Measurements from ENCODE around the gene ALG9. TPM values are rescaled to one million over a fixed set of nuclear protein-coding genes. Genes with fewer than 3 reads are reported as not detected.

The ALG9 gene
- total RNA-seq, 1 donor from 2014 or later: 16.8 TPM

- H3K27me3 ChIP-seq: no peaks in the 10 kb centered on the region
- no peaks in the 10 kb centered on the region for H3K9me3 ChIP-seq
- no peak overlapping the region for H3K27ac ChIP-seq
- no peak for DNase-seq (ENCODE audit: low spot score in 2 of 2)
- no peak overlapping the region for H3K4me3 ChIP-seq
- peaks cover 0 to 4% of the 10 kb centered on the region in 2 donors for H3K36me3 ChIP-seq
- intact Hi-C loops (cut with DNase I): no loop called here
- H3K4me1 ChIP-seq: no peaks in the 10 kb centered on the region
- no peak for TF ChIP-seq CTCF (IDR thresholded peaks at IDR 0.05)
These were observed 48.2 kb downstream of the ALG9 start for GRCh38 chr11:111823131-111823530.

GRCh38 chr11:111819829-111820237, 51.5 kb downstream of the ALG9 start:
- no peaks in the 10 kb centered on the region for H3K9me3 ChIP-seq
- intact Hi-C loops (cut with DNase I): no loop called here
- no peaks in the 10 kb centered on the region for H3K27me3 ChIP-seq
- H3K4me1 ChIP-seq: no peaks in the 10 kb centered on the region
- H3K4me3 ChIP-seq: no peak overlapping the region
- TF ChIP-seq CTCF (IDR thresholded peaks at IDR 0.05): no peak
- no peak for DNase-seq (ENCODE audit: low spot score in 2 of 2)
- peak overlapping the region in 1 of 2 donors; percentile 2 for H3K27ac ChIP-seq
- peaks cover 3 to 5% of the 10 kb centered on the region in 2 donors for H3K36me3 ChIP-seq

- peak overlapping the region; percentile 27 to 40 for H3K27ac ChIP-seq
- no peaks in the 10 kb centered on the region for H3K9me3 ChIP-seq
- intact Hi-C loops (cut with DNase I): no loop called here
- H3K36me3 ChIP-seq: peaks cover 3 to 5% of the 10 kb centered on the region in 2 donors
- no peaks in the 10 kb centered on the region for H3K27me3 ChIP-seq
- H3K4me3 ChIP-seq: no peak overlapping the region
- no peaks in the 10 kb centered on the region for H3K4me1 ChIP-seq
- no peak for DNase-seq (ENCODE audit: low spot score in 2 of 2)
- TF ChIP-seq CTCF (IDR thresholded peaks at IDR 0.05): no peak
These were observed 52.1 kb downstream of the ALG9 start for GRCh38 chr11:111819161-111819828.

GRCh38 chr11:111815489-111815888, 55.9 kb downstream of the ALG9 start:
- Histone ChIP-seq H3K27me3 (no peaks in the 10 kb centered on the region), H3K27ac (peak overlapping the region in 1 of 2 donors; percentile 33), H3K4me3 (no peak overlapping the region), H3K36me3 (peaks cover 3 to 5% of the 10 kb centered on the region in 2 donors), H3K9me3 (no peaks in the 10 kb centered on the region), H3K4me1 (no peaks in the 10 kb centered on the region)
- no peak for TF ChIP-seq CTCF (IDR thresholded peaks at IDR 0.05)
- no peak for DNase-seq (ENCODE audit: low spot score in 2 of 2)
- intact Hi-C loops (cut with DNase I): no loop called here

GRCh38 chr11:111814557-111815320, 56.6 kb downstream of the ALG9 start:
- H3K36me3 ChIP-seq: peaks cover 5 to 7% of the 10 kb centered on the region in 2 donors
- no peak overlapping the region for H3K4me3 ChIP-seq
- intact Hi-C loops (cut with DNase I): no loop called here
- TF ChIP-seq CTCF (IDR thresholded peaks at IDR 0.05): no peak
- no peaks in the 10 kb centered on the region for H3K27me3 ChIP-seq
- peak overlapping the region; percentile 17 to 33 for H3K27ac ChIP-seq
- H3K4me1 ChIP-seq: no peaks in the 10 kb centered on the region
- no peaks in the 10 kb centered on the region for H3K9me3 ChIP-seq
- DNase-seq (ENCODE audit: low spot score in 2 of 2): no peak

Data from ascending aorta (tissue), 2 donors.